ENCODE measurements around the gene ANKRD18A.
A peak's percentile ranks its signal among the peaks of the same experiment; 100 is the strongest.

Gene ANKRD18A

DNA sequence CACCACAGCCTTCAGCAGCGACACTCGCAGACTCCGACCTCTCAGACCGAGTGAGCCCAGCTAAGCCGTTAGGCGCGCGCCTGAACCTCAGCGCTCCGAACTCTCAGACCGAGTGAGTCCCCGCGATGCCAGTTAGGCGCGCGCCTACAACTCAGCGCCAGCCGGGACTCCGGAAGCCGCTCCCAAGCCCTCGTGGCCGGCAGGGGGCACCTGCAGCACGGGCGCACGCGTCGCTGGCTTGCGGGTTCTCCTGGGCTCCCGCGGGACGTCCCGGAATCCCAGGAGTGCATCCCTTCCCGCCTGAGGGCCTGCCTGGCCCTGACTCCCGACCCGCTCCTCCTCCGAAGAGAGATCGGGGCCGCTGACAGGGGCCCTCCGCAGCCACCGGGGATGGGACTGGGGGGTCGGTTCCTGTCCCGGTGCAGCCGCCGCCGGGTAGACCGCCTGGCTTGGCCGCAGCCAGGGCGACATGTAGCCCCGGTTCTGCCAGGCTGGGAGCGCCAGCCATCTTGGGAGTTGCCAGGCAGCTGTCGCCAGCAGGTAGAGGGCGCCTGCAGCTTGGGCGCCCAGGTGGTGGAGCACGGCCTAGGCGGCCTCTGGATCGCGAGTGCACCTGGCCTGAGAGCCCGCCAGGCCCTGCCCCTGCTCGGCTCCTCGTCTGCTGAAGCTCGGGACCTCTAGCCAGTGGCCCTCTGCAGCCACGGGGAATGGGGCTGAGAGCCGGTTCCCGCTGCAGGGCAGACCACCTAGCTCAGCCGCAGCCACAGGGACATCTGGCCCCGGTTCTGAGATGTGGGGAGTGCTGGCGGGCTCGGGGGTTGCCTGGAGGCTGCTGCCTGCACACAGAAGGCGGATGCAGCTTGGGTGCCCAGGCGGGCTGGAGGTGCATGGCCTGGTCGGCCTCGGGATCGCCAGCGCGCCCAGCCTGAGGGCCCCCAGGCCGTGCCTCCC lies at the start of gene ANKRD18A:
ANKRD18A (minus strand) TSS at position 114 of the 951 bp plus-strand sequence. CDS start 311 bp downstream, outside the sequence.
- peak; percentile 52 to 77 (median 68) for DNase-seq (ENCODE audit: low read depth in 2 of 3, low spot score in 1 of 3)

- DNase-seq (ENCODE audit: low read depth in 2 of 3, low spot score in 1 of 3): no peak
Observed at GRCh38 chr9:38668791-38669466, 48.5 kb upstream of the ANKRD18A start.

DNA sequence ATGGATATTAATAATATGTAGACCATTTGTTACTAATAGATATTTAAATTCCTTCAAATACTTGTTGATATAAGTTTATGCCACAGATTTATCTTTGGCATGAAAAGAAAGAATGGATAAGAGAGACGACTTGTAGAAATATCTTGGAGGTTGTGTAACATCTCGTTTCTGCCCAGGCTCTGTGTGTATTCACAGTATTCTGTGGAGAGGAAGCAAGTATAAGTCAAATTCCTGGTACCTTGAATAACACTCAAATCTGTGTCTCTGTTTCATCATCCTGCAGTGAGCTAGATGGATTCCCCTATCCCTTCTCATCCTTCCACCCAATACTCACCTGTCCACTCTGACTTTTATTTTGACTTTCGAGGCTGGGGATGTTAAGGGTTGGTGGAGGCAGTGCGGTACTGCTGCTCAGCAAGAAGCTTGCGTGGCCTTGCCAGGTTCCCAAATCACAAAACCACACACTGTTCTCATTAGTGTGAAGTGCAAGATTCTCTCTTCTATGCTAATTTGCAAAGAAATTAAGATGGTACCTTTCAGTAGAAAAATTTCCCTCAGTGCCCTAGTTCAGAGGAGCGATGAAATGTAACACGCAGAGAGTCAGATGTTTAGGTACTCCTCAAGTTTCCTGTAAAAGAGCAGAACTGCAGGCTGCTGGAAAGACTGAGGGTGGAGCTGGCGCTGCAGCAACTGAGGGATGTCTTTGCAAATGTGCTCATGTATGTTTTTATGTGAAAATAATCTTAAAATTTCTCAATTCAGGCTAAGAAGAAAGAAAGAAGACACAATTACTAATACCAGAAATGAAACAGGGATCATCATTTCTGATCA lies 42.6 kb upstream of the ANKRD18A start:
- DNase-seq (ENCODE audit: low read depth in 2 of 3, low spot score in 1 of 3): no peak

DNA sequence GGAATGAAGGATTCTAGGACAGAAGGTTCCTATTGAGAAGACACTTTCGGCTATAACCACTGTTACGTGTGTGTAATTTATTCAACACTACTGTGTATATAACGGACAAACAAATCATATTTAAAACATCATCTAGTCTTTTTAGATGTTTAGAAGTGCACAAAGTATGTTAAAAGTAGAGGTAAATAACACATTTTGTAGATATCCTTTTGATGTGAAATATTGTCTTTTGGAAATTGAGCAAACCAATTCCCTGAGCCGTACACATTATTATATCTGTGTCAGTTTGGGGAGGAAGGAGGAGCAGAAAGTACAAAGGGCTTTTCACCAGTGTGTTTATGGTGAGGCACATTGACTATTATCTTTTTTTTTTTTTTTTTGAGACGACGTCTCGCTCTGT lies 39.1 kb upstream of the ANKRD18A start:
- DNase-seq (ENCODE audit: low read depth in 2 of 3, low spot score in 1 of 3): no peak

- no peak for DNase-seq (ENCODE audit: low read depth in 2 of 3, low spot score in 1 of 3)
Observed at GRCh38 chr9:38656896-38657295, 36.5 kb upstream of the ANKRD18A start.

DNA sequence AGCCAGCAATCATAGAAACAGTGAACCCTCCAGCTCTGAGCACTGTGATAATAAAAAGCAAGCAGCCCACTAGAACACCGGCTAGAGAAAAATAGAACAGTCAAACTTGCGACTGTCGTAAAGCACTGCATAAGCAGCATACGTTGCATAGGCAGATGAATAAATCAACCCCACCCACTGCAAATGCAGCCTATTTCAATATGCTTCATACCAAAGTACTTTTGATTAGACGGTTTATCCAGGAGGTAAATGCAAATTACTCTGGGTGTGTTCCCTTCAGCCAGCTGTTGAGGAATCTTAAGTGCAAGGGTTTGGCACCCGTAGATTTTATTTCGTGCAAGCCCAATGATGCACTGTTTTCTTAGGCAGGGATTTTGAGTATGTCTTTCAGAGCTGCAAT lies 32.1 kb upstream of the ANKRD18A start:
- DNase-seq (ENCODE audit: low read depth in 2 of 3, low spot score in 1 of 3): no peak

GRCh38 chr9:38652044-38652443 lies 31.6 kb upstream of the ANKRD18A start:
- no peak for DNase-seq (ENCODE audit: low read depth in 2 of 3, low spot score in 1 of 3)

GRCh38 chr9:38651400-38652042 lies 31.1 kb upstream of the ANKRD18A start:
- no peak for DNase-seq (ENCODE audit: low read depth in 2 of 3, low spot score in 1 of 3)

- no peak for DNase-seq (ENCODE audit: low read depth in 2 of 3, low spot score in 1 of 3)
Observed at GRCh38 chr9:38650564-38650963, 30.2 kb upstream of the ANKRD18A start.

- no peak for DNase-seq (ENCODE audit: low read depth in 2 of 3, low spot score in 1 of 3)
Observed at GRCh38 chr9:38649731-38650363, 29.5 kb upstream of the ANKRD18A start.

DNA sequence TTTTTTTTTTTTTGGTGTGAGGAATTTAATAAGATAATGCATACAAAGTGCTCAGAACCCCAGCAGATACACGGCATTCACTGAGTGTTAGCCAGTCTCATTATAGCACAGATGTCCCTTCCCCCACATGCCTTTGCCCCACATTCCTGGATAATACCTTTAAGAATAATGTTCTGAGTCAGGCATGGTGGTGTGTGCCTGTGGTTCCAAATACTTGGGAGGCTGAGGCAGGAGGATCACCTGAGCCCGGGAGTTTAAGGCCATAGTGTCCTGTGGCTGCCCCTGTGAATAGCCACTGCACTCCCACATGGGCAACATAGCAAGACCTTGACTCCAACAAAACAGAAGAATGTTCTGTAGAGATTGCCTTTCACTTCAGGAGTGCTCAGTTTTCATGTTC lies 24.2 kb upstream of the ANKRD18A start:
- DNase-seq (ENCODE audit: low read depth in 2 of 3, low spot score in 1 of 3): no peak

DNA sequence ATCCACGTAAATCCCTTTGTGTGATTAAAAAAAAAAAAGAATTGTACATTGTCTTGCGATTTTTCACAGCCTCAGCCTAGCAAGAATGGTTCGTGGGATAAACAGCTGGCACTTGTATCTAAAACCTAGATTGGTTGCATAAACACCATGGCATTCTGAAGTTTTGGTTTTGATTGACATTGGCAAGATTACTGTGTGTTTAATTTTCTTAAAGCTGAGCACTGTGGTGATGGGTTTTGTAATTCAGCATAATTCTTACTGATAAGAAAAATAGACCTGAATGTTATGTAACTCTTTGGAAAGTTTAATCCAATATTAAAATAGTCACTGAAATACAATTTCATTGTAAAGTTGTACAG lies 23.4 kb upstream of the ANKRD18A start:
- no peak for DNase-seq (ENCODE audit: low read depth in 2 of 3, low spot score in 1 of 3)

DNA sequence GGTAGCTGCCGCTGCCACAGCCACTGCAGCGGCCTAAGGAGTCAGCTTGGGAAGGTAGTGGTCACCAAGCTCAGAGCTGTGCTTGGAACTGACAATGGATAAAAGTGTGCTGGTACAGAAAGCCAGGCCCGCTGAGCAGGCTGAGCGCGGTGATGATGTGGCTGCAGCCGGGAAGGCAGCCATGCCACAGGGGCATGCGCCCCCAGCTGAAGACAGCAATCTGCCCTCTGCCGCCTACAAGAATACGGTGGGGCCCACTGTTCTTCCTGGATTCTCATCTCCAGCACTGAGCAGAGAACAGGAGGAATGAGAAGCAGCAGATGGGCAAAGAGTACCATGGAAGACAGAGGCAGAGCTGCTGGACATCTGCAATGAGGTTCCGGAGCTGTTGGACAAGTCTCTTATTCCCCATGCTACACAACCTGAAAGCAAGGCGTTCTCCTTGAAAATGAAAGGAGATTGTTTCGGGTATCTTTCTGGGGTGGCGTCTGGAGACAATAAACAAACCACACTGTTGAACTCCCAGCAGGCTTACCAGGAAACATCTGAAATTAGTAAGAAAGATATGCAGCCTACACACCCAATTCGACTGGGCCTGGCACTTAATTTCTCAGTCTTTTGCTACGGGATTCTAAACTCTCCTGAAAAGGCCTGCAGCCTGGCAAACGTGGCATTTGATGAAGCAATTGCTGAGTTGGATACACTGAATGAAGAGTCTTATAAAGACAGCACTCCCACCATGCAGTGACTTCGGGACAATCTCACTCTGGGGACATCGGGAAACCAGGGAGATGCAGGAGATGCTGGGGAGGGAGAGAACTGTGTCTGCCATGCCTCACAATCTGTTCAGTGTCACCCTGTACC lies 22.8 kb upstream of the ANKRD18A start:
- DNase-seq (ENCODE audit: low read depth in 2 of 3, low spot score in 1 of 3): no peak

DNA sequence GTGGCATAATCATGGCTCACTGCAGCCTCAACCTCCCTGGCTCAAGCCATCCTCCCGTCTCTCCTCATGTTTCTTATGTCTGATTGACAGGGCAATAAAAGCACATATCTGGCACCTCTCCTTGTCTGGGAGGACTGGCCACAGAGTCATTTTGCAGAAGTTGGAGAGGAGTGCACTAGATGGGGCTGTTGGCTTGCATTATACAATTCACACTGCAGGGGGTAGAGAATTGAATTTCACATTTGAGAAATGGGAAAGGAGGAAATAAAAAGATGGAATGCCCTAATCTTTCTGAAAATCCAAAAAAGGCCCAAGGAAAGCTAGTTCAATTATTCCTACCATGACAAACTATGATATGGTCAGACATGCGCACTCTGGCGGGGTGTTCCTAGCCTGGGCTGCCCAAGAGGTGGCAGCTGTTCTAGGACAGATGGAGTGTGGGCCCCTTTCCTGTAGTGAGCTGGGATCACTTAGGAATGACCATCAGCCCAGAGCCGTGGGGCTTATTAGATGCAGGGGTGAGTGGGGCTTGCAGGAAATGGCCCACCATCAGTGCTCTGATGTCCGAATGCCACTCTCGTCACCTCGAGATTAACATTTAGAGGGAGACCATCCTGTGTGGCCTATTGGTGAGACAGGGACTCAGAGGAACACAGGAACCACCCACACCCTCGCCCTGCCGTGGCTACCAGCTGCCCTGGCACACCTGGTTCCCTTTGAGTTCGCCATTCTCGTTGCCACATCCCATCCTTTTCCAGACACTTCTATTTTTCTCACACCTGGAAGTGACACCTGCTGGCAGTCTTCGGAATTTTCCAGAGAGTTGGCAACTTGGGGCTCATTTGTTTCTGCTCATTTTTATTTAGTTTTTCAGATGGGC lies 21.8 kb upstream of the ANKRD18A start:
- DNase-seq (ENCODE audit: low read depth in 2 of 3, low spot score in 1 of 3): no peak

DNA sequence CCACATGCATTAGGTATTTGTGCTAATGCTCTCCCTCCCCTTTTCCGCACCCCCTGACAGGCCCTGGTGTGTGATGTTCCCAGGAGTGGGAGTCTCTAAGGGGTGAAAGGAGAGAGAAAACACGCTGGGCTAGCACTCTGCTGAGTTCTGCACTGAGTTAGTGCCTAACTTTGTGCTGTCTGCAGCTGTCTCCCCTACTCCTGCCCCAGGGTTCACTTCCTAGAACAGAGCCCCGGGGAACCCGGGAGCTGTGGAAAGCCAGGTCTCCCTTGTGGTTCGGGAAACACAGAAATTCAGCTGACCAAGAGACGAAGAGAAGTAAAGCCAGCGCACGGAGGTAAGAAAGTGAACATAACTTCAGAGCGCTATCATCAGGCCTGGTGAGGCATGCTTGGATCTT lies 20.7 kb upstream of the ANKRD18A start:
- no peak for DNase-seq (ENCODE audit: low read depth in 2 of 3, low spot score in 1 of 3)

DNA sequence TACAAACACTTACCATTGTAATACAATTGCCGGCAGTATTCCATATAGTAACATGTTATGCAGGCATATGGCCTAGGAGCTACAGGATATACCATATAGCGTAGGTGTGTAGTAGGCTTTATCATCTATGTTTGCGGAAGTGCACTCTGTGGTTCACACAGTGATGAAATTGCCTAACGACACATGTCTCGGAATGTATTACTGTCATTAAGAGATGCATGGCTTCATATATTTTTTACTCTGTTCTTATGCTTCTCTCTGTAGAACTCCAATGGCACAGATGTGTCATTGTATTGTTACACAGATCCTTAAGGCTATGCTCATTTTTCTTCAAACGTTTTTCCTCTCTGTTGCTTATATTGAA lies 19.2 kb upstream of the ANKRD18A start:
- DNase-seq (ENCODE audit: low read depth in 2 of 3, low spot score in 1 of 3): no peak

DNA sequence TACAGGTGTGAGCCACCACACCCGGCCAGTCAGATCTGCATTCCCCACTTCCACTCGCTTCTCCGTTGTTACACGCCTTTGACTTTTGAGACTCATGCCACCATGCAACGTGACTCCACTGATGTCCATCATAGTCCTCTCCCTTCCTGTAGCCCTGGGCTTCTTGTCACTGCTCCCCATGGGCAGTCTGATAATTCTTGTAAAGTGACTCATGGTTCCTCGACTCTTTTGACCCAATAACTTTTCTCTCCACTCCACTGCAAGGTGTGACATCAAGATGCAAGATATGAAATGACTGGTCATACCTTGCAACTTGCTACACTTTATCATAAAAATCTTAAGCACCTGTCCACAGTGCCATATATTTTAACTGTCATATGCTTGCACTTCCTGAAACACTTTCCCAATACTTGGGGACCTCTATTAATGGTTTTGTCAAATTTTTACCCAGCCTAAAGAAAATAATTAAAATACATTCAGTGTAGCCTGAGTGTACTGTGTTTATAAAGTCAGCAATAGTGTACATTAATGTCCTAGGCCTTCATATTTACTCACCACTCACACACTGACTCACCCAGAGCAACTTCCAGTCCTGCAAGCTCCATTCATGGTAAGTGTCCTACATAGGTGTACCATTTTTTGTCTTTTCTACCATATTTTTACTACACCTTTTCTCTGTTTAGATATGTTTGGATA lies 18.6 kb upstream of the ANKRD18A start:
- DNase-seq (ENCODE audit: low read depth in 2 of 3, low spot score in 1 of 3): no peak

DNA sequence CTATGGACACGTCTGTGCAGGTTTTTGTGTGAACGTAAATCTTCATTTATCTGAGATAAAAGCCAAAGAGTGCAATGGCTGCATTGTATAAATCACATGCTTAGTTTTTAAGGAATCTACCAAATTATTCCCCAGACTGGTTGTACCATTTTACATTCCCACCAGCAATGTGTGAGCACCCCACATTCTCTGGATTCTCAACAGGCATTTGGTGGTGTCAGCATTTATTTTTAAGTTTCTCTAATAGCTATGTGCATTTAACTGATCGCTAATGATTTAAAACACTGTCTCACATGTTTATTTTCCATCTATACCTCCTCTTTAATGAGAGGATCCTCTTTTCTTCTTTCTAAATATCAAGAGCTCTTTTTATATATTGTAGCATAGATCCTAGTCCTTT lies 13.9 kb upstream of the ANKRD18A start:
- DNase-seq (ENCODE audit: low read depth in 2 of 3, low spot score in 1 of 3): no peak
